ENCODE results near the gene SPSB2. TPM values are rescaled to one million over a fixed set of nuclear protein-coding genes. Genes with fewer than 3 reads are reported as not detected.

The SPSB2 gene
- total and polyA plus RNA-seq, 2 experiments from 2014 or later: 8.2 to 13.1 TPM

DNA sequence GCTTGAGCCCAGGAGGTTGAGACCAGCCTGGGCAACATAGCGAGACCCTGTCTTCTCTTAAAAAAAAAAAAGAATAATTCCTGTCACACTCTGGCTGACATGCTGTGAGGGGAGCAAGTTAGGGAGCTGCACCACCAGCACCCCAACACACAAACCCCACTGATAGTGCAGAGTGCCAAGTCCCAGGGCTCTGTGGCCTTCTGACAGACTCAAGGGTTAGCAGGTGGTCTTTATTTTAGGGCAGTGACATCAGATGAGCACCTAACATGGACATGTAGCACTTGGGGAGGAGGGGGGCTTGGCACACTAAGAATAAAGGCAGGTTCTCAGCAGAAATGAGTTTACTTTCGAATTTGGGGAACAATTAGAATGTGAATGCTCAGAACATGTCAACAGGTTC lies 14.3 kb downstream of the SPSB2 start:
- Mint-ChIP-seq H3K27me3 (ENCODE audit: insufficient read depth, low read depth, poor library complexity) (peaks cover 8% of the 10 kb centered on the region), H3K4me3 (no peak overlapping the region), H3K36me3 (ENCODE audit: low read depth) (peaks cover 77% of the 10 kb centered on the region), H3K27ac (no peak overlapping the region), H3K4me1 (peaks cover 4% of the 10 kb centered on the region), H3K9me3 (no peaks in the 10 kb centered on the region; the same call in 2 of the 3 replicates)
- Histone ChIP-seq H3K4me1 (ENCODE audit: insufficient read depth) (peaks cover 4% of the 10 kb centered on the region), H3K27me3 (ENCODE audit: insufficient read depth) (no peaks in the 10 kb centered on the region), H3K79me2 (replicated peaks; ENCODE audit: insufficient read depth) (peaks cover 18% of the 10 kb centered on the region), H2AFZ (no peak overlapping the region), H3K4me2 (no peak overlapping the region), H3K9me2 (ENCODE audit: insufficient read depth) (no peaks in the 10 kb centered on the region), H3K4me3 (no peak overlapping the region), H3F3A (replicated peaks; ENCODE audit: low read depth) (peaks cover 3% of the 10 kb centered on the region; the same call in 1 of the 2 replicates), H4K20me1 (replicated peaks; ENCODE audit: insufficient read depth) (peaks cover 1% of the 10 kb centered on the region; the same call in 1 of the 2 replicates), H3K36me3 (ENCODE audit: insufficient read depth) (peaks cover 27% of the 10 kb centered on the region), H3K27ac (ENCODE audit: low read depth) (no peak overlapping the region)
- TF ChIP-seq STAT1 (IDR thresholded peaks at IDR 0.05; ENCODE audit: unreplicated experiment): no peak
- TF ChIP-seq, protein P1, sequence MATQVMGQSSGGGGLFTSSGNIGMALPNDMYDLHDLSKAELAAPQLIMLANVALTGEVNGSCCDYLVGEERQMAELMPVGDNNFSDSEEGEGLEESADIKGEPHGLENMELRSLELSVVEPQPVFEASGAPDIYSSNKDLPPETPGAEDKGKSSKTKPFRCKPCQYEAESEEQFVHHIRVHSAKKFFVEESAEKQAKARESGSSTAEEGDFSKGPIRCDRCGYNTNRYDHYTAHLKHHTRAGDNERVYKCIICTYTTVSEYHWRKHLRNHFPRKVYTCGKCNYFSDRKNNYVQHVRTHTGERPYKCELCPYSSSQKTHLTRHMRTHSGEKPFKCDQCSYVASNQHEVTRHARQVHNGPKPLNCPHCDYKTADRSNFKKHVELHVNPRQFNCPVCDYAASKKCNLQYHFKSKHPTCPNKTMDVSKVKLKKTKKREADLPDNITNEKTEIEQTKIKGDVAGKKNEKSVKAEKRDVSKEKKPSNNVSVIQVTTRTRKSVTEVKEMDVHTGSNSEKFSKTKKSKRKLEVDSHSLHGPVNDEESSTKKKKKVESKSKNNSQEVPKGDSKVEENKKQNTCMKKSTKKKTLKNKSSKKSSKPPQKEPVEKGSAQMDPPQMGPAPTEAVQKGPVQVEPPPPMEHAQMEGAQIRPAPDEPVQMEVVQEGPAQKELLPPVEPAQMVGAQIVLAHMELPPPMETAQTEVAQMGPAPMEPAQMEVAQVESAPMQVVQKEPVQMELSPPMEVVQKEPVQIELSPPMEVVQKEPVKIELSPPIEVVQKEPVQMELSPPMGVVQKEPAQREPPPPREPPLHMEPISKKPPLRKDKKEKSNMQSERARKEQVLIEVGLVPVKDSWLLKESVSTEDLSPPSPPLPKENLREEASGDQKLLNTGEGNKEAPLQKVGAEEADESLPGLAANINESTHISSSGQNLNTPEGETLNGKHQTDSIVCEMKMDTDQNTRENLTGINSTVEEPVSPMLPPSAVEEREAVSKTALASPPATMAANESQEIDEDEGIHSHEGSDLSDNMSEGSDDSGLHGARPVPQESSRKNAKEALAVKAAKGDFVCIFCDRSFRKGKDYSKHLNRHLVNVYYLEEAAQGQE (IDR thresholded peaks at IDR 0.05; ENCODE audit: unreplicated experiment): no peak
- no peak for TF ChIP-seq EZH2phosphoT487 (IDR thresholded peaks at IDR 0.05; ENCODE audit: unreplicated experiment)
- no peak for TF ChIP-seq JUNB (IDR thresholded peaks at IDR 0.05; ENCODE audit: unreplicated experiment)
- TF ChIP-seq, protein P2, sequence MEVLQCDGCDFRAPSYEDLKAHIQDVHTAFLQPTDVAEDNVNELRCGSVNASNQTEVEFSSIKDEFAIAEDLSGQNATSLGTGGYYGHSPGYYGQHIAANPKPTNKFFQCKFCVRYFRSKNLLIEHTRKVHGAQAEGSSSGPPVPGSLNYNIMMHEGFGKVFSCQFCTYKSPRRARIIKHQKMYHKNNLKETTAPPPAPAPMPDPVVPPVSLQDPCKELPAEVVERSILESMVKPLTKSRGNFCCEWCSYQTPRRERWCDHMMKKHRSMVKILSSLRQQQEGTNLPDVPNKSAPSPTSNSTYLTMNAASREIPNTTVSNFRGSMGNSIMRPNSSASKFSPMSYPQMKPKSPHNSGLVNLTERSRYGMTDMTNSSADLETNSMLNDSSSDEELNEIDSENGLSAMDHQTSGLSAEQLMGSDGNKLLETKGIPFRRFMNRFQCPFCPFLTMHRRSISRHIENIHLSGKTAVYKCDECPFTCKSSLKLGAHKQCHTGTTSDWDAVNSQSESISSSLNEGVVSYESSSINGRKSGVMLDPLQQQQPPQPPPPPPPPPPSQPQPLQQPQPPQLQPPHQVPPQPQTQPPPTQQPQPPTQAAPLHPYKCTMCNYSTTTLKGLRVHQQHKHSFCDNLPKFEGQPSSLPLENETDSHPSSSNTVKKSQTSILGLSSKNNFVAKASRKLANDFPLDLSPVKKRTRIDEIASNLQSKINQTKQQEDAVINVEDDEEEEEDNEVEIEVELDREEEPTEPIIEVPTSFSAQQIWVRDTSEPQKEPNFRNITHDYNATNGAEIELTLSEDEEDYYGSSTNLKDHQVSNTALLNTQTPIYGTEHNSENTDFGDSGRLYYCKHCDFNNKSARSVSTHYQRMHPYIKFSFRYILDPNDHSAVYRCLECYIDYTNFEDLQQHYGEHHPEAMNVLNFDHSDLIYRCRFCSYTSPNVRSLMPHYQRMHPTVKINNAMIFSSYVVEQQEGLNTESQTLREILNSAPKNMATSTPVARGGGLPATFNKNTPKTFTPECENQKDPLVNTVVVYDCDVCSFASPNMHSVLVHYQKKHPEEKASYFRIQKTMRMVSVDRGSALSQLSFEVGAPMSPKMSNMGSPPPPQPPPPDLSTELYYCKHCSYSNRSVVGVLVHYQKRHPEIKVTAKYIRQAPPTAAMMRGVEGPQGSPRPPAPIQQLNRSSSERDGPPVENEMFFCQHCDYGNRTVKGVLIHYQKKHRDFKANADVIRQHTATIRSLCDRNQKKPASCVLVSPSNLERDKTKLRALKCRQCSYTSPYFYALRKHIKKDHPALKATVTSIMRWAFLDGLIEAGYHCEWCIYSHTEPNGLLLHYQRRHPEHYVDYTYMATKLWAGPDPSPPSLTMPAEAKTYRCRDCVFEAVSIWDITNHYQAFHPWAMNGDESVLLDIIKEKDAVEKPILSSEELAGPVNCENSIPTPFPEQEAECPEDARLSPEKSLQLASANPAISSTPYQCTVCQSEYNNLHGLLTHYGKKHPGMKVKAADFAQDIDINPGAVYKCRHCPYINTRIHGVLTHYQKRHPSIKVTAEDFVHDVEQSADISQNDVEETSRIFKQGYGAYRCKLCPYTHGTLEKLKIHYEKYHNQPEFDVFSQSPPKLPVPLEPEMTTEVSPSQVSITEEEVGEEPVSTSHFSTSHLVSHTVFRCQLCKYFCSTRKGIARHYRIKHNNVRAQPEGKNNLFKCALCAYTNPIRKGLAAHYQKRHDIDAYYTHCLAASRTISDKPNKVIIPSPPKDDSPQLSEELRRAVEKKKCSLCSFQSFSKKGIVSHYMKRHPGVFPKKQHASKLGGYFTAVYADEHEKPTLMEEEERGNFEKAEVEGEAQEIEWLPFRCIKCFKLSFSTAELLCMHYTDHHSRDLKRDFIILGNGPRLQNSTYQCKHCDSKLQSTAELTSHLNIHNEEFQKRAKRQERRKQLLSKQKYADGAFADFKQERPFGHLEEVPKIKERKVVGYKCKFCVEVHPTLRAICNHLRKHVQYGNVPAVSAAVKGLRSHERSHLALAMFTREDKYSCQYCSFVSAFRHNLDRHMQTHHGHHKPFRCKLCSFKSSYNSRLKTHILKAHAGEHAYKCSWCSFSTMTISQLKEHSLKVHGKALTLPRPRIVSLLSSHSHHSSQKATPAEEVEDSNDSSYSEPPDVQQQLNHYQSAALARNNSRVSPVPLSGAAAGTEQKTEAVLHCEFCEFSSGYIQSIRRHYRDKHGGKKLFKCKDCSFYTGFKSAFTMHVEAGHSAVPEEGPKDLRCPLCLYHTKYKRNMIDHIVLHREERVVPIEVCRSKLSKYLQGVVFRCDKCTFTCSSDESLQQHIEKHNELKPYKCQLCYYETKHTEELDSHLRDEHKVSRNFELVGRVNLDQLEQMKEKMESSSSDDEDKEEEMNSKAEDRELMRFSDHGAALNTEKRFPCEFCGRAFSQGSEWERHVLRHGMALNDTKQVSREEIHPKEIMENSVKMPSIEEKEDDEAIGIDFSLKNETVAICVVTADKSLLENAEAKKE (CRISPR knock-in tag; IDR thresholded peaks at IDR 0.05): no peak
- TF ChIP-seq POLR2AphosphoS5 (IDR thresholded peaks at IDR 0.05; ENCODE audit: low read depth): no peak
- TF ChIP-seq CREB1 (CRISPR knock-in tag; IDR thresholded peaks at IDR 0.05; ENCODE audit: low read depth): no peak
- TF ChIP-seq, protein P3, sequence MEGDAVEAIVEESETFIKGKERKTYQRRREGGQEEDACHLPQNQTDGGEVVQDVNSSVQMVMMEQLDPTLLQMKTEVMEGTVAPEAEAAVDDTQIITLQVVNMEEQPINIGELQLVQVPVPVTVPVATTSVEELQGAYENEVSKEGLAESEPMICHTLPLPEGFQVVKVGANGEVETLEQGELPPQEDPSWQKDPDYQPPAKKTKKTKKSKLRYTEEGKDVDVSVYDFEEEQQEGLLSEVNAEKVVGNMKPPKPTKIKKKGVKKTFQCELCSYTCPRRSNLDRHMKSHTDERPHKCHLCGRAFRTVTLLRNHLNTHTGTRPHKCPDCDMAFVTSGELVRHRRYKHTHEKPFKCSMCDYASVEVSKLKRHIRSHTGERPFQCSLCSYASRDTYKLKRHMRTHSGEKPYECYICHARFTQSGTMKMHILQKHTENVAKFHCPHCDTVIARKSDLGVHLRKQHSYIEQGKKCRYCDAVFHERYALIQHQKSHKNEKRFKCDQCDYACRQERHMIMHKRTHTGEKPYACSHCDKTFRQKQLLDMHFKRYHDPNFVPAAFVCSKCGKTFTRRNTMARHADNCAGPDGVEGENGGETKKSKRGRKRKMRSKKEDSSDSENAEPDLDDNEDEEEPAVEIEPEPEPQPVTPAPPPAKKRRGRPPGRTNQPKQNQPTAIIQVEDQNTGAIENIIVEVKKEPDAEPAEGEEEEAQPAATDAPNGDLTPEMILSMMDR (conservative IDR thresholded peaks at IDR 0.05; ENCODE audit: low read depth in 2 of 2): no peak
- ATAC-seq: no peak
- no peak for DNase-seq (ENCODE audit: low spot score)

Data from GM23338 (cell line).